Measurements from ENCODE around the gene PITPNC1. TPM values are rescaled to one million over a fixed set of nuclear protein-coding genes. Genes with fewer than 3 reads are reported as not detected.

PITPNC1 gene
- total RNA-seq, 4 donors from 2014 or later: 1.6 to 6.0 (median 3.2) TPM

DNA sequence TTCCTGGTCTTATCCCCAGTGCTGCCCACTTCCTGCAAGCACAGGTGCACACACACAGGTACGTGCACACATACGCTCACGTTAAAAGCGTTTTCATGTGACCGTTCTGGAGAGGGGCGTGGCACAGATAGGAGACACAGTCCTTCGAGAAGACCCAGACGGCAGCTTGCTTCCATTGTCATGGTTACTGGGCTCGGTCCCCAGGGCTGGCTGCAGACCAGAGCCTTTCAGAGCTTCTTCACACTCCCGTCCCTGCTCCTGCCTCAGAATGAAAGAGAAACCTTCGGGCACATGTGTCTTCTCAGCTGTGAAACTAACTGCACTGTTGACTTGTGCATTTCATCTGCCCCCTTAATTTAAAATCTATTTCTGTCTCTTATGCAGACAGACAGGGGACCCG is 154.2 kb downstream of the PITPNC1 start:
- H3K4me1 ChIP-seq: no peaks in the 10 kb centered on the region
- no peak for TF ChIP-seq POLR2AphosphoS5 (IDR thresholded peaks at IDR 0.05)
- TF ChIP-seq, protein P1, sequence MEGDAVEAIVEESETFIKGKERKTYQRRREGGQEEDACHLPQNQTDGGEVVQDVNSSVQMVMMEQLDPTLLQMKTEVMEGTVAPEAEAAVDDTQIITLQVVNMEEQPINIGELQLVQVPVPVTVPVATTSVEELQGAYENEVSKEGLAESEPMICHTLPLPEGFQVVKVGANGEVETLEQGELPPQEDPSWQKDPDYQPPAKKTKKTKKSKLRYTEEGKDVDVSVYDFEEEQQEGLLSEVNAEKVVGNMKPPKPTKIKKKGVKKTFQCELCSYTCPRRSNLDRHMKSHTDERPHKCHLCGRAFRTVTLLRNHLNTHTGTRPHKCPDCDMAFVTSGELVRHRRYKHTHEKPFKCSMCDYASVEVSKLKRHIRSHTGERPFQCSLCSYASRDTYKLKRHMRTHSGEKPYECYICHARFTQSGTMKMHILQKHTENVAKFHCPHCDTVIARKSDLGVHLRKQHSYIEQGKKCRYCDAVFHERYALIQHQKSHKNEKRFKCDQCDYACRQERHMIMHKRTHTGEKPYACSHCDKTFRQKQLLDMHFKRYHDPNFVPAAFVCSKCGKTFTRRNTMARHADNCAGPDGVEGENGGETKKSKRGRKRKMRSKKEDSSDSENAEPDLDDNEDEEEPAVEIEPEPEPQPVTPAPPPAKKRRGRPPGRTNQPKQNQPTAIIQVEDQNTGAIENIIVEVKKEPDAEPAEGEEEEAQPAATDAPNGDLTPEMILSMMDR (IDR thresholded peaks at IDR 0.05): no peak
- TF ChIP-seq EP300 (IDR thresholded peaks at IDR 0.05): no peak
- no peak for TF ChIP-seq POLR2A (IDR thresholded peaks at IDR 0.05)

GRCh38 chr17:67532326-67532871 is 155.3 kb downstream of the PITPNC1 start:
- H3K27me3 ChIP-seq: no peaks in the 10 kb centered on the region
- no peak overlapping the region for H3K27ac ChIP-seq
- WGBS: 95% methylated on average over 10 of the region's 10 CpGs
- H3K4me3 ChIP-seq: no peak overlapping the region
- no peak for DNase-seq (ENCODE audit: low spot score in 2 of 2)
- no peak for TF ChIP-seq EP300 (IDR thresholded peaks at IDR 0.05)
- TF ChIP-seq POLR2A (IDR thresholded peaks at IDR 0.05): no peak
- no peak for TF ChIP-seq POLR2AphosphoS5 (IDR thresholded peaks at IDR 0.05)
- TF ChIP-seq, protein P1 (IDR thresholded peaks at IDR 0.05): no peak
- no peaks in the 10 kb centered on the region for H3K36me3 ChIP-seq
- H3K9me3 ChIP-seq: no peaks in the 10 kb centered on the region
- no peaks in the 10 kb centered on the region for H3K4me1 ChIP-seq

More for the DNA sequence above, 154.2 kb downstream of the PITPNC1 start:
- H3K9me3 ChIP-seq: no peaks in the 10 kb centered on the region
- H3K4me3 ChIP-seq: no peak overlapping the region
- H3K27me3 ChIP-seq: no peaks in the 10 kb centered on the region
- no peak for DNase-seq (ENCODE audit: low spot score in 2 of 2)
- no peak overlapping the region for H3K27ac ChIP-seq
- H3K36me3 ChIP-seq: no peaks in the 10 kb centered on the region
- WGBS: 70% methylated on average over 12 of the region's 12 CpGs

DNA sequence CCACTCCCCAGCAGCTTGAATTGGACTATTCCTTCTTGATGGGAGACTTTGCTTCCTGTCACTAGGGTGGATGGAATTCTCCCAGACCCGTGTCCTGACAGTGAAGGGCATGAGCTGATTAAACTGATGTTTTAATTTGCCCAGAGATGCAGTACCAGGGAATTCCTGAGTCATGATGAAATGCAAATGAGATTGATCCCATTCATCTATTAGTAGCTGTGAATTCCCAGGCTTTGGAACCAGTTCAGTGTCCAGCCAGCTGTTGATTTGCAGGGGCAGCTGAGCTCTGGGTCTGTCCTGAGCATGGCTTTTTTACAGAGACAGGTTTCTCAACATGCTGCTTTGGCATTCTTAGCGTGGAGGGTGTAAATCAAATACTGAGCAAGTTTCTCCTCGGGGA is 157.9 kb downstream of the PITPNC1 start:
- TF ChIP-seq EP300 (IDR thresholded peaks at IDR 0.05) (no peak), POLR2AphosphoS5 (IDR thresholded peaks at IDR 0.05) (no peak), POLR2A (IDR thresholded peaks at IDR 0.05) (no peak)
- TF ChIP-seq, protein P1 (IDR thresholded peaks at IDR 0.05): no peak
- no peak overlapping the region for H3K4me3 ChIP-seq
- 59% methylated on average over 3 of the region's 3 CpGs for WGBS
- no peaks in the 10 kb centered on the region for H3K27me3 ChIP-seq
- no peaks in the 10 kb centered on the region for H3K4me1 ChIP-seq
- H3K36me3 ChIP-seq: no peaks in the 10 kb centered on the region
- DNase-seq (ENCODE audit: low spot score in 2 of 2): no peak
- no peaks in the 10 kb centered on the region for H3K9me3 ChIP-seq
- no peak overlapping the region for H3K27ac ChIP-seq

GRCh38 chr17:67542219-67543114 is 165.4 kb downstream of the PITPNC1 start:
- no peak for DNase-seq (ENCODE audit: low spot score in 2 of 2)
- H3K9me3 ChIP-seq: no peaks in the 10 kb centered on the region
- WGBS: 85% methylated on average over 11 of the region's 11 CpGs
- no peaks in the 10 kb centered on the region for H3K27me3 ChIP-seq
- no peak overlapping the region for H3K27ac ChIP-seq
- no peak overlapping the region for H3K4me3 ChIP-seq
- peaks cover 3% of the 10 kb centered on the region for H3K4me1 ChIP-seq
- no peaks in the 10 kb centered on the region for H3K36me3 ChIP-seq
- TF ChIP-seq, protein P1 (IDR thresholded peaks at IDR 0.05): no peak
- TF ChIP-seq POLR2A (IDR thresholded peaks at IDR 0.05): no peak
- TF ChIP-seq POLR2AphosphoS5 (IDR thresholded peaks at IDR 0.05): no peak
- no peak for TF ChIP-seq EP300 (IDR thresholded peaks at IDR 0.05)

DNA sequence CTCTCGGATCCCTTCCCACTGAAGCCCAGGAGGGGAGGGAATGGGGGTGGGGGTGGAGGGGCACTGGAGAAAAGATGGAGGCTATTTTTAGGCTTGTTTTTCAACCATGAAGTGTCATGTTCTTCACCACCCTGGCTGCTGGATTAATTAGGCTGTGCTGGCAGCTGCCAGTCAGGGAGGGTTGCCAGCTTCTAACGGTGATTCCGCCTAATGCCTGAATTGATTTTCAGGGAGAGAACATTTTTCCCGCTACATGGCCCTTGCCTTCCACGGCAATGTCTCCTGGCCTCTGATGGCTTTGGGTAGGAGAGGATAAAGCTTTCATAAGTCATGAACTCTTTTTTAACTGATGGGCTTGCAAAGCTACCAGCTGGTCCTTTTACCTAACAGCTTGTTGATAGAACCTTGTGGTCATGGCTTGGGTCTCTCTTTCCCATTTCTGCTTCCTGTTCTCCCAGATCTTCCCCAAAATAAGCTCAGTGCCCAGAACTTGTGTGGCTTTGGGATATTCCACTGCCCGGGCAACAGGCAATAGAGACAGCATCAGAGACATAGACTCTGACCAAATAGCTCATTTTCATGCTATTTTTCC is 167.4 kb downstream of the PITPNC1 start:
- Histone ChIP-seq H3K9me3 (no peaks in the 10 kb centered on the region), H3K36me3 (no peaks in the 10 kb centered on the region), H3K4me1 (peaks cover 3% of the 10 kb centered on the region), H3K4me3 (no peak overlapping the region), H3K27me3 (no peaks in the 10 kb centered on the region), H3K27ac (no peak overlapping the region)
- DNase-seq (ENCODE audit: low spot score in 2 of 2): no peak
- TF ChIP-seq EP300 (IDR thresholded peaks at IDR 0.05) (no peak), POLR2AphosphoS5 (IDR thresholded peaks at IDR 0.05) (no peak), POLR2A (IDR thresholded peaks at IDR 0.05) (no peak)
- TF ChIP-seq, protein P1 (IDR thresholded peaks at IDR 0.05): no peak
- 63% methylated on average over 6 of the region's 6 CpGs for WGBS

Measured in suprapubic skin (tissue), 4 donors.